ENCODE measurements around the gene NBPF9.
A peak's percentile ranks its signal among the peaks of the same experiment; 100 is the strongest.
"Not testable (repeated sequence)": the region's sequence is repeated elsewhere in the genome, so short reads cannot be mapped to it uniquely, and the experiment has no call there.

Gene NBPF9, protein sequence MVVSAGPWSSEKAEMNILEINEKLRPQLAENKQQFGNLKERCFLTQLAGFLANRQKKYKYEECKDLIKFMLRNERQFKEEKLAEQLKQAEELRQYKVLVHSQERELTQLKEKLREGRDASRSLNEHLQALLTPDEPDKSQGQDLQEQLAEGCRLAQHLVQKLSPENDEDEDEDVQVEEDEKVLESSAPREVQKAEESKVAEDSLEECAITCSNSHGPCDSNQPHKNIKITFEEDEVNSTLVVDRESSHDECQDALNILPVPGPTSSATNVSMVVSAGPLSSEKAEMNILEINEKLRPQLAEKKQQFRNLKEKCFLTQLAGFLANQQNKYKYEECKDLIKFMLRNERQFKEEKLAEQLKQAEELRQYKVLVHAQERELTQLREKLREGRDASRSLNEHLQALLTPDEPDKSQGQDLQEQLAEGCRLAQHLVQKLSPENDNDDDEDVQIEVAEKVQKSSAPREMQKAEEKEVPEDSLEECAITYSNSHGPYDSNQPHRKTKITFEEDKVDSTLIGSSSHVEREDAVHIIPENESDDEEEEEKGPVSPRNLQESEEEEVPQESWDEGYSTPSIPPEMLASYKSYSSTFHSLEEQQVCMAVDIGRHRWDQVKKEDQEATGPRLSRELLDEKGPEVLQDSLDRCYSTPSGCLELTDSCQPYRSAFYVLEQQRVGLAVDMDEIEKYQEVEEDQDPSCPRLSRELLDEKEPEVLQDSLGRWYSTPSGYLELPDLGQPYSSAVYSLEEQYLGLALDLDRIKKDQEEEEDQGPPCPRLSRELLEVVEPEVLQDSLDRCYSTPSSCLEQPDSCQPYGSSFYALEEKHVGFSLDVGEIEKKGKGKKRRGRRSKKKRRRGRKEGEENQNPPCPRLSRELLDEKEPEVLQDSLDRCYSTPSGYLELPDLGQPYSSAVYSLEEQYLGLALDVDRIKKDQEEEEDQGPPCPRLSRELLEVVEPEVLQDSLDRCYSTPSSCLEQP (N-terminal part only)

DNA sequence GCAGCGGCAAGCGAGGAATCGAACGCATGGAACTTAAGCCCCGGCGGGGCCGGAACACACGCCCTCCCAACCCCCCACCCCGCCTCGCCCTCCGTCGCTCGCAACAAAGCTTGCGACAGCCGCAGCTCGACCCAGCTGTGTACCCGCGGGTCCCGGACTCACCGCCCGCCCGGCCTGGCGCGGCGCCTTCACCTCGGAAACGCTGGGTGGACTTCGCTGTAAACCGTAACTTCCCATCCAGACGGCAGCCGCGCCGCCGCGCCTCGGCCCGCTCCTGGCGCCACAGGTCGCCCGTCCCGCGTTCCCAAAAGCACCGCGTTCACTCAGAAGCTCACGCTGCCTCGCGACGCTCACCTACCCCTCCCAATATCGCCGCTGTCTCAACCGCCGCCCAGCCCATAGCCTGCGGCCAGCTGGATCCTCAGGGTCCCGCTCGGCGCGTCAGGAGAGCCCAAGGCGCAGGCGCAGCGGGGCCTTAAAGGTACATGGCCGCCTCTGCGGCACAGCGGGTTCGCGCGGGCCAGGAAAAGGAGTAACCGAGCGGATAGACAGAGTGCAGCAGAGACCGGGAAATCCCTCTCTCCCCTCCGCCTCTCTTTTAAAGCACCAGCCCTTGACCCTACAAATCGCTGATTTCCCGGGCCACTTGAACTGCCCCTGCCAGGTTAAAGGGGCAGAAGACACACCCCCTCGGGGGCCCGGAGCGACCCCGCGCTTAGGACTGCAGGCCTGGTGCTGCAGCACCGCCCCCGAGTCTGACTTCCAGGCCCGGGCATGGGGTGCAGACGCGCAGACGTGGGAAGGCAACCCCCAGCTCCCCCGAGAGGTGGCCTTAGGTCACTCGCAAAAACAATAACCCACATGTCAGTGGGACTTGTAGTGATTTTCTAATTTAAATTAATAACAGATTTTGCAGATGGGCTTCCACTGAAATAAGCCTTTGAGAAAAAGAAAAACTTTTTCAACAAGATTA lies at the start of gene NBPF9:
TSS of gene NBPF9 (minus strand) at position 443 of the 973 bp plus-strand sequence. CDS start 21,412 bp downstream, outside the sequence.
- peak within 1 kb of the TSS; percentile 45; the same call in 1 of the 2 replicates for H3K4me3 ChIP-seq (ENCODE audit: low read length)
- H3K9ac ChIP-seq (ENCODE audit: low read depth, low read length); H3K4me1 ChIP-seq (ENCODE audit: insufficient read depth, low read length); H3K27me3 ChIP-seq (ENCODE audit: insufficient read depth, low read length); H3K36me3 ChIP-seq (ENCODE audit: insufficient read depth, low read depth, low read length); H3K9me3 ChIP-seq (ENCODE audit: insufficient read depth, low read depth, low read length); H3K27ac ChIP-seq (ENCODE audit: low read length): not testable (repeated sequence)

- H3K9ac ChIP-seq (ENCODE audit: low read depth, low read length); H3K4me3 ChIP-seq (ENCODE audit: low read length); H3K27ac ChIP-seq (ENCODE audit: low read length); H3K4me1 ChIP-seq (ENCODE audit: insufficient read depth, low read length); H3K27me3 ChIP-seq (ENCODE audit: insufficient read depth, low read length); H3K9me3 ChIP-seq (ENCODE audit: insufficient read depth, low read depth, low read length); H3K36me3 ChIP-seq (ENCODE audit: insufficient read depth, low read depth, low read length): not testable (repeated sequence)
These were observed 46.6 kb upstream of the NBPF9 start for GRCh38 chr1:149149909-149150308.

GRCh38 chr1:149137585-149137984 lies 34.2 kb upstream of the NBPF9 start:
- H3K27me3 ChIP-seq (ENCODE audit: insufficient read depth, low read length); H3K4me3 ChIP-seq (ENCODE audit: low read length): not testable (repeated sequence)

DNA sequence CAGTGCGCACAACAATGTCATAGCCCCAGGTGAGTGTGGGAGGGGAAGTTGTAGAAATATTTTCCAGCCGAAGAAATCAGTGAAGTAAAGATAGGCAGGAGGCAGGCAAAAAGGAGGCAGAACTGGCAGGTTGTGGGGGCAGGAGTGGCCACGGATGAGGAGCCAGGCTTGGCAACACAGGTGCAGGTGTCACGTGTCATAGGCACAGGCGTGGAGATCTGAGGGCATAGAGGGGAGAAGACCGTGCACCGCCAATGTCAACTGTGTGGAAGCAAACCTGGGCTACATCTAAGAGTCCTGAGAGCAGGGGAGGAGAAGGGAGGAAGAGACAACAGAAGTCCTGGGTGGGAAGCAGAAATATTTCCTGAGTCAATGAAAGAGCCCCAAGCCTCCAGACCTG lies 27.6 kb upstream of the NBPF9 start:
- H3K4me1 ChIP-seq (ENCODE audit: insufficient read depth, low read length); H3K9ac ChIP-seq (ENCODE audit: low read depth, low read length); H3K36me3 ChIP-seq (ENCODE audit: insufficient read depth, low read depth, low read length); H3K27ac ChIP-seq (ENCODE audit: low read length); H3K4me3 ChIP-seq (ENCODE audit: low read length); H3K27me3 ChIP-seq (ENCODE audit: insufficient read depth, low read length); H3K9me3 ChIP-seq (ENCODE audit: insufficient read depth, low read depth, low read length): not testable (repeated sequence)

More at GRCh38 chr1:149137585-149137984, 34.2 kb upstream of the NBPF9 start:
- H3K4me1 ChIP-seq (ENCODE audit: insufficient read depth, low read length); H3K36me3 ChIP-seq (ENCODE audit: insufficient read depth, low read depth, low read length); H3K27ac ChIP-seq (ENCODE audit: low read length); H3K9ac ChIP-seq (ENCODE audit: low read depth, low read length); H3K9me3 ChIP-seq (ENCODE audit: insufficient read depth, low read depth, low read length): not testable (repeated sequence)

- H3K4me3 ChIP-seq (ENCODE audit: low read length); H3K36me3 ChIP-seq (ENCODE audit: insufficient read depth, low read depth, low read length); H3K9me3 ChIP-seq (ENCODE audit: insufficient read depth, low read depth, low read length); H3K9ac ChIP-seq (ENCODE audit: low read depth, low read length); H3K27ac ChIP-seq (ENCODE audit: low read length); H3K4me1 ChIP-seq (ENCODE audit: insufficient read depth, low read length); H3K27me3 ChIP-seq (ENCODE audit: insufficient read depth, low read length): not testable (repeated sequence)
These were observed 25.9 kb upstream of the NBPF9 start for GRCh38 chr1:149129245-149129644.

GRCh38 chr1:149126555-149127145 lies 23.3 kb upstream of the NBPF9 start:
- H3K9ac ChIP-seq (ENCODE audit: low read depth, low read length); H3K4me1 ChIP-seq (ENCODE audit: insufficient read depth, low read length); H3K9me3 ChIP-seq (ENCODE audit: insufficient read depth, low read depth, low read length); H3K36me3 ChIP-seq (ENCODE audit: insufficient read depth, low read depth, low read length); H3K27ac ChIP-seq (ENCODE audit: low read length); H3K27me3 ChIP-seq (ENCODE audit: insufficient read depth, low read length); H3K4me3 ChIP-seq (ENCODE audit: low read length): not testable (repeated sequence)

- H3K36me3 ChIP-seq (ENCODE audit: insufficient read depth, low read depth, low read length); H3K4me1 ChIP-seq (ENCODE audit: insufficient read depth, low read length); H3K27me3 ChIP-seq (ENCODE audit: insufficient read depth, low read length); H3K9me3 ChIP-seq (ENCODE audit: insufficient read depth, low read depth, low read length); H3K27ac ChIP-seq (ENCODE audit: low read length); H3K4me3 ChIP-seq (ENCODE audit: low read length); H3K9ac ChIP-seq (ENCODE audit: low read depth, low read length): not testable (repeated sequence)
These were observed 20.9 kb upstream of the NBPF9 start for GRCh38 chr1:149123948-149124926.

GRCh38 chr1:149112828-149113227 lies 9.5 kb upstream of the NBPF9 start:
- H3K9me3 ChIP-seq (ENCODE audit: insufficient read depth, low read depth, low read length); H3K9ac ChIP-seq (ENCODE audit: low read depth, low read length); H3K4me3 ChIP-seq (ENCODE audit: low read length); H3K27ac ChIP-seq (ENCODE audit: low read length); H3K4me1 ChIP-seq (ENCODE audit: insufficient read depth, low read length); H3K36me3 ChIP-seq (ENCODE audit: insufficient read depth, low read depth, low read length); H3K27me3 ChIP-seq (ENCODE audit: insufficient read depth, low read length): not testable (repeated sequence)

DNA sequence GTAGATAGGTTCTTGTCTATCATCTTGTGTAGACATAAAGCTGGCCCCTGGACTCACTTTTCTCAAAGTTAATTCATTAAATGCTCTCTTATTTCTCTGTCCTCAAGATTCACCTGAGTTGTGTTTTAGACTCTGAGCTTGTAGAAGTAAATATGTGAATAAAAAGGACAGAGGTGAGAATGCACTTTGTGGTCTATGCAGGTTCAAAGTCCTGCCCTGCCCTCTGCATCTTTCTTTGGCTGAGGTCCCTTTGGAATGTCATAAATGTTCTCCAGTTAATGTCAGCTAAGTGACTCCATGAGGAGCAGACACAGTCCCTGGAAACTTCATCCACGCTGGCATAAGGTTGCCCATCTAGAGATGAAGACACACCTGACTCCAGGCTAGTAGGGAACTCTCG lies 7.0 kb upstream of the NBPF9 start:
- not testable (repeated sequence) for H3K36me3 ChIP-seq (ENCODE audit: insufficient read depth, low read depth, low read length); H3K9ac ChIP-seq (ENCODE audit: low read depth, low read length); H3K9me3 ChIP-seq (ENCODE audit: insufficient read depth, low read depth, low read length); H3K4me1 ChIP-seq (ENCODE audit: insufficient read depth, low read length); H3K27ac ChIP-seq (ENCODE audit: low read length); H3K27me3 ChIP-seq (ENCODE audit: insufficient read depth, low read length); H3K4me3 ChIP-seq (ENCODE audit: low read length)

- not testable (repeated sequence) for H3K27ac ChIP-seq (ENCODE audit: low read length); H3K4me1 ChIP-seq (ENCODE audit: insufficient read depth, low read length); H3K36me3 ChIP-seq (ENCODE audit: insufficient read depth, low read depth, low read length); H3K9ac ChIP-seq (ENCODE audit: low read depth, low read length); H3K27me3 ChIP-seq (ENCODE audit: insufficient read depth, low read length); H3K9me3 ChIP-seq (ENCODE audit: insufficient read depth, low read depth, low read length)
- peak overlapping the region; percentile 45; the same call in 1 of the 2 replicates for H3K4me3 ChIP-seq (ENCODE audit: low read length)
These were observed 777 bp downstream of the NBPF9 start for GRCh38 chr1:149102574-149102973.
